ENCODE results near the gene MYOC. TPM values are rescaled to one million over a fixed set of nuclear protein-coding genes. Genes with fewer than 3 reads are reported as not detected.

MYOC gene
- total RNA-seq, 1 donor from 2014 or later = 0.69 TPM

- H3K4me1 ChIP-seq = peaks cover 16% of the 10 kb centered on the region
- DNase-seq (no peak), ATAC-seq (peak; percentile 82)
- intact Hi-C loops (cut with DNase I) = no loop called here
- no peaks in the 10 kb centered on the region for H3K27me3 ChIP-seq
- H3K27ac ChIP-seq = peak overlapping the region; percentile 71
- no peaks in the 10 kb centered on the region for H3K36me3 ChIP-seq
- H3K9me3 ChIP-seq = no peaks in the 10 kb centered on the region
- H3K4me3 ChIP-seq = peak overlapping the region; percentile 5
- peak; percentile 65 for TF ChIP-seq CTCF (IDR thresholded peaks at IDR 0.05)
Observed at GRCh38 chr1:171654942-171655745, 2.7 kb upstream of the MYOC start.

- H3K4me1 ChIP-seq = peaks cover 16% of the 10 kb centered on the region
- H3K4me3 ChIP-seq = no peak overlapping the region
- peak overlapping the region; percentile 71 for H3K27ac ChIP-seq
- DNase-seq (no peak), ATAC-seq (no peak)
- H3K9me3 ChIP-seq = no peaks in the 10 kb centered on the region
- H3K27me3 ChIP-seq = no peaks in the 10 kb centered on the region
- H3K36me3 ChIP-seq = no peaks in the 10 kb centered on the region
- intact Hi-C loops (cut with DNase I) = no loop called here
- no peak for TF ChIP-seq CTCF (IDR thresholded peaks at IDR 0.05)
Observed at GRCh38 chr1:171654201-171654941, 1.9 kb upstream of the MYOC start.

- no peaks in the 10 kb centered on the region for H3K27me3 ChIP-seq
- intact Hi-C loops (cut with DNase I) = no loop called here
- no peak overlapping the region for H3K4me3 ChIP-seq
- peak overlapping the region; percentile 71 for H3K27ac ChIP-seq
- no peaks in the 10 kb centered on the region for H3K9me3 ChIP-seq
- no peaks in the 10 kb centered on the region for H3K36me3 ChIP-seq
- DNase-seq (no peak), ATAC-seq (no peak)
- TF ChIP-seq CTCF (IDR thresholded peaks at IDR 0.05) = no peak
- H3K4me1 ChIP-seq = peaks cover 16% of the 10 kb centered on the region
Observed at GRCh38 chr1:171653796-171654195, 1.3 kb upstream of the MYOC start.

- Histone ChIP-seq H3K27ac (no peak overlapping the region), H3K9me3 (no peaks in the 10 kb centered on the region), H3K4me3 (no peak overlapping the region), H3K36me3 (no peaks in the 10 kb centered on the region), H3K27me3 (no peaks in the 10 kb centered on the region), H3K4me1 (peaks cover 14% of the 10 kb centered on the region)
- no peak for ATAC-seq
- intact Hi-C loops (cut with DNase I) = no loop called here
- DNase-seq = no peak
- TF ChIP-seq CTCF (IDR thresholded peaks at IDR 0.05) = no peak
Observed at GRCh38 chr1:171646249-171646560, 6.3 kb downstream of the MYOC start.

GRCh38 chr1:171645553-171646248 lies 6.8 kb downstream of the MYOC start:
- Histone ChIP-seq H3K9me3 (no peaks in the 10 kb centered on the region), H3K27me3 (no peaks in the 10 kb centered on the region), H3K4me3 (no peak overlapping the region), H3K36me3 (no peaks in the 10 kb centered on the region), H3K27ac (peak overlapping the region; percentile 45), H3K4me1 (peaks cover 14% of the 10 kb centered on the region)
- no peak for TF ChIP-seq CTCF (IDR thresholded peaks at IDR 0.05)
- intact Hi-C loops (cut with DNase I) = no loop called here
- DNase-seq (no peak), ATAC-seq (peak; percentile 53)
